HEK293 (cell line): Measurements from ENCODE around the gene HSF5.
A peak's percentile ranks its signal among the peaks of the same experiment; 100 is the strongest.

Source experiments
- TCF7L2 ChIP-seq: IDR thresholded peaks from 2 replicates; pipeline ENCODE4 v1.6.1; 2011; ENCODE audit warnings: low read depth, mild to moderate bottlenecking, inconsistent platforms, low read length, moderate library complexity, borderline replicate concordance
- WT1 ChIP-seq: fragments of 450-650 bp; formaldehyde crosslinking; IDR thresholded peaks from 2 replicates; pipeline ENCODE4 v1.5.1; 2016; ENCODE audit warnings: missing biosample characterization, missing genetic modification characterization
- YY1 ChIP-seq: fragments of 450-650 bp; formaldehyde crosslinking; IDR thresholded peaks from 2 replicates; pipeline ENCODE4 v1.5.1; 2018; ENCODE audit warnings: missing biosample characterization, missing genetic modification characterization
- ZBTB7A ChIP-seq: fragments of 450-650 bp; formaldehyde crosslinking; IDR thresholded peaks from 2 replicates; pipeline ENCODE4 v1.5.1; 2016; ENCODE audit warnings: low read depth, missing biosample characterization, missing genetic modification characterization
- ZNF132 ChIP-seq: fragments of 450-650 bp; formaldehyde crosslinking; IDR thresholded peaks from 2 replicates; pipeline ENCODE4 v1.5.1; 2017; ENCODE audit warnings: missing biosample characterization, missing genetic modification characterization, borderline replicate concordance
- ZNF248 ChIP-seq: fragments of 450-650 bp; formaldehyde crosslinking; IDR thresholded peaks from 2 replicates; pipeline ENCODE4 v1.5.1; 2017; ENCODE audit warnings: missing biosample characterization, missing genetic modification characterization
- ZNF292 ChIP-seq: fragments of 450-650 bp; formaldehyde crosslinking; IDR thresholded peaks from 2 replicates; pipeline ENCODE4 v1.5.1; 2016; ENCODE audit warnings: low read depth, missing biosample characterization, missing genetic modification characterization, borderline replicate concordance
- ZNF311 ChIP-seq: fragments of 450-650 bp; formaldehyde crosslinking; IDR thresholded peaks from 2 replicates; pipeline ENCODE4 v1.5.1; 2017; ENCODE audit warnings: missing biosample characterization, missing genetic modification characterization, borderline replicate concordance
- ZNF404 ChIP-seq: fragments of 450-650 bp; formaldehyde crosslinking; IDR thresholded peaks from 2 replicates; pipeline ENCODE4 v1.5.1; 2017; ENCODE audit warnings: missing biosample characterization, missing genetic modification characterization
- ZNF416 ChIP-seq: fragments of 450-650 bp; formaldehyde crosslinking; IDR thresholded peaks from 2 replicates; pipeline ENCODE4 v1.5.1; 2016; ENCODE audit warnings: missing biosample characterization, missing genetic modification characterization
- ZNF423 ChIP-seq: fragments of 450-650 bp; formaldehyde crosslinking; IDR thresholded peaks from 2 replicates; pipeline ENCODE4 v1.5.1; 2016; ENCODE audit warnings: missing biosample characterization, missing genetic modification characterization
- ZNF433 ChIP-seq: fragments of 450-650 bp; formaldehyde crosslinking; IDR thresholded peaks from 2 replicates; pipeline ENCODE4 v1.5.1; 2016; ENCODE audit warnings: missing biosample characterization, missing genetic modification characterization, low read depth
- ZNF600 ChIP-seq: fragments of 450-650 bp; formaldehyde crosslinking; IDR thresholded peaks from 2 replicates; pipeline ENCODE4 v1.5.1; 2016; ENCODE audit warnings: missing biosample characterization, missing genetic modification characterization
- ZNF626 ChIP-seq: fragments of 450-650 bp; sonication (Bioruptor Pico); formaldehyde crosslinking; IDR thresholded peaks from 2 replicates; pipeline ENCODE4 v1.5.1; 2018; ENCODE audit warnings: missing biosample characterization, missing genetic modification characterization, inconsistent platforms
- ZNF707 ChIP-seq: fragments of 450-650 bp; formaldehyde crosslinking; IDR thresholded peaks from 2 replicates; pipeline ENCODE4 v1.5.1; 2016; ENCODE audit warnings: missing biosample characterization, missing genetic modification characterization
- ZNF777 ChIP-seq: fragments of 450-650 bp; formaldehyde crosslinking; IDR thresholded peaks from 2 replicates; pipeline ENCODE4 v1.5.1; 2017; ENCODE audit warnings: missing biosample characterization, missing genetic modification characterization, borderline replicate concordance
- ZNF843 ChIP-seq: fragments of 450-650 bp; formaldehyde crosslinking; IDR thresholded peaks from 2 replicates; pipeline ENCODE4 v1.5.1; 2016; ENCODE audit warnings: missing biosample characterization, missing genetic modification characterization
- ZXDB ChIP-seq: fragments of 450-650 bp; formaldehyde crosslinking; IDR thresholded peaks from 2 replicates; pipeline ENCODE4 v1.5.1; 2016; ENCODE audit warnings: missing biosample characterization, missing genetic modification characterization
- TF ChIP-seq, protein P1 (sequence below): fragments of 450-650 bp; formaldehyde crosslinking; IDR thresholded peaks from 2 replicates; pipeline ENCODE4 v1.5.1; 2016; ENCODE audit warnings: missing biosample characterization, missing genetic modification characterization
- TF ChIP-seq, protein P2 (sequence below): fragments of 450-650 bp; formaldehyde crosslinking; IDR thresholded peaks from 2 replicates; pipeline ENCODE4 v1.5.0; 2017; ENCODE audit warnings: missing biosample characterization, missing genetic modification characterization, borderline replicate concordance
- TF ChIP-seq, protein P3 (sequence below): fragments of 450-650 bp; formaldehyde crosslinking; IDR thresholded peaks from 2 replicates; pipeline ENCODE4 v1.5.1; 2016; ENCODE audit warnings: missing biosample characterization, missing genetic modification characterization
- TF ChIP-seq, protein P4 (sequence below): fragments of 450-650 bp; formaldehyde crosslinking; IDR thresholded peaks from 2 replicates; pipeline ENCODE4 v1.5.1; 2016; ENCODE audit warnings: missing biosample characterization, missing genetic modification characterization
- TF ChIP-seq, protein P5 (sequence below): fragments of 450-650 bp; formaldehyde crosslinking; IDR thresholded peaks from 2 replicates; pipeline ENCODE4 v1.5.1; 2017; ENCODE audit warnings: missing biosample characterization, missing genetic modification characterization
- TF ChIP-seq, protein P6 (sequence below): fragments of 450-650 bp; formaldehyde crosslinking; IDR thresholded peaks from 2 replicates; pipeline ENCODE4 v1.5.1; 2016; ENCODE audit warnings: missing biosample characterization, missing genetic modification characterization, borderline replicate concordance
- TF ChIP-seq, protein P7 (sequence below): fragments of 450-650 bp; formaldehyde crosslinking; IDR thresholded peaks from 2 replicates; pipeline ENCODE4 v1.5.1; 2016; ENCODE audit warnings: missing biosample characterization, missing genetic modification characterization

The HSF5 gene

DNA sequence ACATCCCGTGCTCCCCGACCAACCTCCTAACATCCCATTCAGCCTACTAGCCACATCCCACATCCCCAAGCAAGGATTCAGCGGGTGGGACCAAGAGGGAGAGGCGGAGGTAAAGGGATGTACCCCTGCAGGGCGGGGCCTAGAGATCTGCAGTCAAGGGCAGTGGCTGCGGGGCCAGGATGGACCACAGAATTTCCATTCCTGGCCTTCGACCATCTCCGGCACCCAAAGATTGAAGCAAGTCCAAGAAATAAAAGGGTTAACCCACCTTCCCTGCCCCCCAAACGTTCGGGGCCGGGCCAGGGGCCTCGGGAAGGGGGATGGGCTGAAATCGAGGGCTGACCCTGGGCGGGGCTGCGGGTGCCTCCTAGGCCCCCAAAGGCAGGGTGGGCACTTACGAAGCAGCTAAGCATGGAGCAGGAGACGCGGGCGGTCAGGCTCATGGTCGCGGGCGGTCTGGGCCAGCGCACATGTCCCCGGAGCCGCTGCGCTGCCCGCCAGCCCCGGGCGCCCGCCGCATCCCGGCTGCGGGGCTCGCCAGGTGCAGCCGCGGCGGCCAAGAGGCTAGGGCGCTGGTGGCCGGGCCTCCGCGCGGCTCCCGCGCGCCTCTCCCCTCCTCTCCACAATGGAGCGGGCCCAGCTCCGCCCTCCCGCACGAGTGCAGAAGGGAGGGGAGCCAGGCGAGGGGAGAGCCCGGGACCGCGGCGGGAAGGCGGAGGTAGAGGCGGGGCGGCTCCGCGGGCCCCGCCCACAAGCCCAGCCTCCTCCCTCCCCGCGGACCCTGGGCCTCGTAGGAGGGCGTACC lies 26.0 kb upstream of the HSF5 start, which contains the start of gene MTMR4 (continued):
- TF ChIP-seq ZNF423 (tag by site-specific recombination), result no peak
- no peak for TF ChIP-seq ZNF311 (tag by site-specific recombination)
- TF ChIP-seq ZNF777 (tag by site-specific recombination), result no peak
- TF ChIP-seq ZNF248 (tag by site-specific recombination), result no peak
- TF ChIP-seq WT1 (tag by site-specific recombination), result no peak
- no peak for TF ChIP-seq TCF7L2
- no peak for TF ChIP-seq ZNF843 (tag by site-specific recombination)
- no peak for TF ChIP-seq ZNF707 (tag by site-specific recombination)
- TF ChIP-seq, protein P1, sequence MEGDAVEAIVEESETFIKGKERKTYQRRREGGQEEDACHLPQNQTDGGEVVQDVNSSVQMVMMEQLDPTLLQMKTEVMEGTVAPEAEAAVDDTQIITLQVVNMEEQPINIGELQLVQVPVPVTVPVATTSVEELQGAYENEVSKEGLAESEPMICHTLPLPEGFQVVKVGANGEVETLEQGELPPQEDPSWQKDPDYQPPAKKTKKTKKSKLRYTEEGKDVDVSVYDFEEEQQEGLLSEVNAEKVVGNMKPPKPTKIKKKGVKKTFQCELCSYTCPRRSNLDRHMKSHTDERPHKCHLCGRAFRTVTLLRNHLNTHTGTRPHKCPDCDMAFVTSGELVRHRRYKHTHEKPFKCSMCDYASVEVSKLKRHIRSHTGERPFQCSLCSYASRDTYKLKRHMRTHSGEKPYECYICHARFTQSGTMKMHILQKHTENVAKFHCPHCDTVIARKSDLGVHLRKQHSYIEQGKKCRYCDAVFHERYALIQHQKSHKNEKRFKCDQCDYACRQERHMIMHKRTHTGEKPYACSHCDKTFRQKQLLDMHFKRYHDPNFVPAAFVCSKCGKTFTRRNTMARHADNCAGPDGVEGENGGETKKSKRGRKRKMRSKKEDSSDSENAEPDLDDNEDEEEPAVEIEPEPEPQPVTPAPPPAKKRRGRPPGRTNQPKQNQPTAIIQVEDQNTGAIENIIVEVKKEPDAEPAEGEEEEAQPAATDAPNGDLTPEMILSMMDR (tag by site-specific recombination), result no peak
- peak; percentile 53; the same call in 1 of the 2 replicates for TF ChIP-seq ZXDB (tag by site-specific recombination)
- TF ChIP-seq YY1, result peak; percentile 38; the same call in 1 of the 2 replicates
- TF ChIP-seq, protein P2, sequence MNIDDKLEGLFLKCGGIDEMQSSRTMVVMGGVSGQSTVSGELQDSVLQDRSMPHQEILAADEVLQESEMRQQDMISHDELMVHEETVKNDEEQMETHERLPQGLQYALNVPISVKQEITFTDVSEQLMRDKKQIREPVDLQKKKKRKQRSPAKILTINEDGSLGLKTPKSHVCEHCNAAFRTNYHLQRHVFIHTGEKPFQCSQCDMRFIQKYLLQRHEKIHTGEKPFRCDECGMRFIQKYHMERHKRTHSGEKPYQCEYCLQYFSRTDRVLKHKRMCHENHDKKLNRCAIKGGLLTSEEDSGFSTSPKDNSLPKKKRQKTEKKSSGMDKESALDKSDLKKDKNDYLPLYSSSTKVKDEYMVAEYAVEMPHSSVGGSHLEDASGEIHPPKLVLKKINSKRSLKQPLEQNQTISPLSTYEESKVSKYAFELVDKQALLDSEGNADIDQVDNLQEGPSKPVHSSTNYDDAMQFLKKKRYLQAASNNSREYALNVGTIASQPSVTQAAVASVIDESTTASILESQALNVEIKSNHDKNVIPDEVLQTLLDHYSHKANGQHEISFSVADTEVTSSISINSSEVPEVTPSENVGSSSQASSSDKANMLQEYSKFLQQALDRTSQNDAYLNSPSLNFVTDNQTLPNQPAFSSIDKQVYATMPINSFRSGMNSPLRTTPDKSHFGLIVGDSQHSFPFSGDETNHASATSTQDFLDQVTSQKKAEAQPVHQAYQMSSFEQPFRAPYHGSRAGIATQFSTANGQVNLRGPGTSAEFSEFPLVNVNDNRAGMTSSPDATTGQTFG, result no peak
- TF ChIP-seq ZBTB7A (tag by site-specific recombination), result no peak
- TF ChIP-seq, protein P3, sequence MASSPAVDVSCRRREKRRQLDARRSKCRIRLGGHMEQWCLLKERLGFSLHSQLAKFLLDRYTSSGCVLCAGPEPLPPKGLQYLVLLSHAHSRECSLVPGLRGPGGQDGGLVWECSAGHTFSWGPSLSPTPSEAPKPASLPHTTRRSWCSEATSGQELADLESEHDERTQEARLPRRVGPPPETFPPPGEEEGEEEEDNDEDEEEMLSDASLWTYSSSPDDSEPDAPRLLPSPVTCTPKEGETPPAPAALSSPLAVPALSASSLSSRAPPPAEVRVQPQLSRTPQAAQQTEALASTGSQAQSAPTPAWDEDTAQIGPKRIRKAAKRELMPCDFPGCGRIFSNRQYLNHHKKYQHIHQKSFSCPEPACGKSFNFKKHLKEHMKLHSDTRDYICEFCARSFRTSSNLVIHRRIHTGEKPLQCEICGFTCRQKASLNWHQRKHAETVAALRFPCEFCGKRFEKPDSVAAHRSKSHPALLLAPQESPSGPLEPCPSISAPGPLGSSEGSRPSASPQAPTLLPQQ, result no peak
- TF ChIP-seq ZNF416, result no peak
- TF ChIP-seq, protein P4, sequence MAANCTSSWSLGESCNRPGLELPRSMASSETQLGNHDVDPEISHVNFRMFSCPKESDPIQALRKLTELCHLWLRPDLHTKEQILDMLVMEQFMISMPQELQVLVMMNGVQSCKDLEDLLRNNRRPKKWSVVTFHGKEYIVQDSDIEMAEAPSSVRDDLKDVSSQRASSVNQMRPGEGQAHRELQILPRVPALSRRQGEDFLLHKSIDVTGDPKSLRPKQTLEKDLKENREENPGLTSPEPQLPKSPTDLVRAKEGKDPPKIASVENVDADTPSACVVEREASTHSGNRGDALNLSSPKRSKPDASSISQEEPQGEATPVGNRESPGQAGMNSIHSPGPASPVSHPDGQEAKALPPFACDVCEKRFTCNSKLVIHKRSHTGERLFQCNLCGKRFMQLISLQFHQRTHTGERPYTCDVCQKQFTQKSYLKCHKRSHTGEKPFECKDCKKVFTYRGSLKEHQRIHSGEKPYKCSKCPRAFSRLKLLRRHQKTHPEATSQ (tag by site-specific recombination), result no peak
- TF ChIP-seq, protein P5, sequence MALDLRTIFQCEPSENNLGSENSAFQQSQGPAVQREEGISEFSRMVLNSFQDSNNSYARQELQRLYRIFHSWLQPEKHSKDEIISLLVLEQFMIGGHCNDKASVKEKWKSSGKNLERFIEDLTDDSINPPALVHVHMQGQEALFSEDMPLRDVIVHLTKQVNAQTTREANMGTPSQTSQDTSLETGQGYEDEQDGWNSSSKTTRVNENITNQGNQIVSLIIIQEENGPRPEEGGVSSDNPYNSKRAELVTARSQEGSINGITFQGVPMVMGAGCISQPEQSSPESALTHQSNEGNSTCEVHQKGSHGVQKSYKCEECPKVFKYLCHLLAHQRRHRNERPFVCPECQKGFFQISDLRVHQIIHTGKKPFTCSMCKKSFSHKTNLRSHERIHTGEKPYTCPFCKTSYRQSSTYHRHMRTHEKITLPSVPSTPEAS (tag by site-specific recombination), result no peak
- TF ChIP-seq, protein P6, sequence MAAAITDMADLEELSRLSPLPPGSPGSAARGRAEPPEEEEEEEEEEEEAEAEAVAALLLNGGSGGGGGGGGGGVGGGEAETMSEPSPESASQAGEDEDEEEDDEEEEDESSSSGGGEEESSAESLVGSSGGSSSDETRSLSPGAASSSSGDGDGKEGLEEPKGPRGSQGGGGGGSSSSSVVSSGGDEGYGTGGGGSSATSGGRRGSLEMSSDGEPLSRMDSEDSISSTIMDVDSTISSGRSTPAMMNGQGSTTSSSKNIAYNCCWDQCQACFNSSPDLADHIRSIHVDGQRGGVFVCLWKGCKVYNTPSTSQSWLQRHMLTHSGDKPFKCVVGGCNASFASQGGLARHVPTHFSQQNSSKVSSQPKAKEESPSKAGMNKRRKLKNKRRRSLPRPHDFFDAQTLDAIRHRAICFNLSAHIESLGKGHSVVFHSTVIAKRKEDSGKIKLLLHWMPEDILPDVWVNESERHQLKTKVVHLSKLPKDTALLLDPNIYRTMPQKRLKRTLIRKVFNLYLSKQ (tag by site-specific recombination), result no peak
- TF ChIP-seq ZNF626 (tag by site-specific recombination), result no peak
- no peak for TF ChIP-seq ZNF600 (tag by site-specific recombination)
- no peak for TF ChIP-seq ZNF404
- TF ChIP-seq ZNF292 (tag by site-specific recombination), result no peak
- TF ChIP-seq ZNF132 (tag by site-specific recombination), result no peak
- TF ChIP-seq, protein P7, sequence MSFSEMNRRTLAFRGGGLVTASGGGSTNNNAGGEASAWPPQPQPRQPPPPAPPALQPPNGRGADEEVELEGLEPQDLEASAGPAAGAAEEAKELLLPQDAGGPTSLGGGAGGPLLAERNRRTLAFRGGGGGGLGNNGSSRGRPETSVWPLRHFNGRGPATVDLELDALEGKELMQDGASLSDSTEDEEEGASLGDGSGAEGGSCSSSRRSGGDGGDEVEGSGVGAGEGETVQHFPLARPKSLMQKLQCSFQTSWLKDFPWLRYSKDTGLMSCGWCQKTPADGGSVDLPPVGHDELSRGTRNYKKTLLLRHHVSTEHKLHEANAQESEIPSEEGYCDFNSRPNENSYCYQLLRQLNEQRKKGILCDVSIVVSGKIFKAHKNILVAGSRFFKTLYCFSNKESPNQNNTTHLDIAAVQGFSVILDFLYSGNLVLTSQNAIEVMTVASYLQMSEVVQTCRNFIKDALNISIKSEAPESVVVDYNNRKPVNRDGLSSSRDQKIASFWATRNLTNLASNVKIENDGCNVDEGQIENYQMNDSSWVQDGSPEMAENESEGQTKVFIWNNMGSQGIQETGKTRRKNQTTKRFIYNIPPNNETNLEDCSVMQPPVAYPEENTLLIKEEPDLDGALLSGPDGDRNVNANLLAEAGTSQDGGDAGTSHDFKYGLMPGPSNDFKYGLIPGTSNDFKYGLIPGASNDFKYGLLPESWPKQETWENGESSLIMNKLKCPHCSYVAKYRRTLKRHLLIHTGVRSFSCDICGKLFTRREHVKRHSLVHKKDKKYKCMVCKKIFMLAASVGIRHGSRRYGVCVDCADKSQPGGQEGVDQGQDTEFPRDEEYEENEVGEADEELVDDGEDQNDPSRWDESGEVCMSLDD (tag by site-specific recombination), result no peak
- no peak for TF ChIP-seq ZNF433 (tag by site-specific recombination)
